GM12801 (cell line): ENCODE measurements around the gene FANCE.

ENCODE experiments used
- CTCF ChIP-seq: IDR thresholded peaks from one replicate; pipeline ENCODE4 v1.5.1; 2011; ENCODE audit warnings: control low read depth; ENCODE audit not compliant: insufficient read length; ENCODE audit errors: extremely low read depth

The FANCE gene

GRCh38 chr6:35473075-35473849, 21.1 kb downstream of the FANCE start:
- TF ChIP-seq CTCF: no peak

- TF ChIP-seq CTCF: no peak
Measured at GRCh38 chr6:35473850-35474130, 21.7 kb downstream of the FANCE start.

GRCh38 chr6:35474131-35474941, 22.2 kb downstream of the FANCE start:
- TF ChIP-seq CTCF: no peak

GRCh38 chr6:35474942-35475570, 22.9 kb downstream of the FANCE start:
- no peak for TF ChIP-seq CTCF

- TF ChIP-seq CTCF: no peak
Measured at GRCh38 chr6:35475573-35475972, 23.4 kb downstream of the FANCE start.

- TF ChIP-seq CTCF: no peak
Measured at GRCh38 chr6:35476004-35476403, 23.9 kb downstream of the FANCE start.

GRCh38 chr6:35477028-35477427, 24.9 kb downstream of the FANCE start:
- TF ChIP-seq CTCF: no peak
